Liver (tissue), 9 donors: ENCODE measurements around the gene IRF9. TPM values are rescaled to one million over a fixed set of nuclear protein-coding genes. Genes with fewer than 3 reads are reported as not detected.

Source experiments
- DNase-seq: peaks from one replicate; pipeline ENCODE4 v3.0.0-alpha.2; 2017; ENCODE audit warnings: low spot score
- H3K27ac ChIP-seq, 2 donors: one replicate each; pipeline ENCODE4 v1.7.0; 2013; ENCODE audit warnings: inconsistent platforms in 2 of 2, low read length in 2 of 2, control low read depth in 1 of 2, low read depth in 1 of 2, mild to moderate bottlenecking in 1 of 2
- H3K27me3 ChIP-seq, 4 donors: one replicate each; pipeline versions ENCODE4 v1.6.1 to v1.7.0; 2013; ENCODE audit warnings: low read length in 3 of 4, inconsistent platforms in 1 of 4, mild to moderate bottlenecking in 1 of 4, moderate library complexity in 1 of 4; ENCODE audit not compliant: control insufficient read depth in 4 of 4, insufficient read depth in 4 of 4
- H3K36me3 ChIP-seq, 4 donors: one replicate each; pipeline versions ENCODE4 v1.6.1 to v1.7.0; 2013; ENCODE audit warnings: low read length in 3 of 4, mild to moderate bottlenecking in 3 of 4, low read depth in 1 of 4, moderate library complexity in 1 of 4; ENCODE audit not compliant: control insufficient read depth in 4 of 4, insufficient read depth in 3 of 4
- H3K4me1 ChIP-seq, 4 donors: one replicate each; pipeline versions ENCODE4 v1.6.1 to v1.7.0; 2013; ENCODE audit warnings: low read length in 3 of 4, mild to moderate bottlenecking in 3 of 4, moderate library complexity in 1 of 4; ENCODE audit not compliant: control insufficient read depth in 4 of 4, insufficient read depth in 4 of 4
- H3K4me3 ChIP-seq, 3 donors: one replicate each; pipeline versions ENCODE4 v1.6.1 to v1.7.0; 2013; ENCODE audit warnings: low read length in 3 of 3, control low read depth in 1 of 3, low read depth in 1 of 3, mild to moderate bottlenecking in 1 of 3
- H3K9ac ChIP-seq, 2 donors: one replicate each; pipeline ENCODE4 v1.7.0; 2013; ENCODE audit warnings: low read length in 2 of 2, mild to moderate bottlenecking in 2 of 2, moderate library complexity in 2 of 2, control low read depth in 1 of 2, low read depth in 1 of 2
- H3K9me3 ChIP-seq, 4 donors: one replicate each; pipeline versions ENCODE4 v1.6.1 to v1.7.0; 2013; ENCODE audit warnings: low read length in 3 of 4; ENCODE audit not compliant: control insufficient read depth in 4 of 4
- ATF3 ChIP-seq: IDR thresholded peaks from 2 replicates; pipeline ENCODE4 v1.6.1; 2016; ENCODE audit warnings: antibody characterized with exemption
- EGR1 ChIP-seq, 2 donors: IDR thresholded peaks; 2 replicates each; pipeline ENCODE4 v1.6.1; 2016 to 2018; ENCODE audit warnings: antibody characterized with exemption in 2 of 2, low read depth in 2 of 2
- FOXA1 ChIP-seq: IDR thresholded peaks from 2 replicates; pipeline ENCODE4 v1.6.1; 2016; ENCODE audit warnings: antibody characterized with exemption
- FOXA2 ChIP-seq: IDR thresholded peaks from 2 replicates; pipeline ENCODE4 v1.6.1; 2016; ENCODE audit warnings: antibody characterized with exemption
- GABPA ChIP-seq, 2 donors: IDR thresholded peaks in 1 of 2; conservative IDR thresholded peaks in 1 of 2; 2 replicates each; pipeline ENCODE4 v1.6.1; 2016; ENCODE audit warnings: antibody characterized with exemption in 2 of 2, mild to moderate bottlenecking in 1 of 2, moderate library complexity in 1 of 2
- HNF4A ChIP-seq, 2 donors: conservative IDR thresholded peaks; 2 replicates each; pipeline ENCODE4 v1.6.1; 2016; ENCODE audit warnings: antibody characterized with exemption in 2 of 2, mild to moderate bottlenecking in 2 of 2
- HNF4G ChIP-seq: IDR thresholded peaks from 2 replicates; pipeline ENCODE4 v1.6.1; 2016; ENCODE audit warnings: antibody characterized with exemption
- JUND ChIP-seq, 2 donors: IDR thresholded peaks; 2 replicates each; pipeline ENCODE4 v1.6.1; 2016; ENCODE audit warnings: antibody characterized with exemption in 2 of 2
- MAX ChIP-seq: IDR thresholded peaks from 2 replicates; pipeline ENCODE4 v1.6.1; 2016; ENCODE audit warnings: antibody characterized with exemption
- NR2F2 ChIP-seq: IDR thresholded peaks from 2 replicates; pipeline ENCODE4 v1.6.1; 2016; ENCODE audit warnings: antibody characterized with exemption
- RAD21 ChIP-seq, 2 donors: IDR thresholded peaks; 2 replicates each; pipeline ENCODE4 v1.6.1; 2016; ENCODE audit warnings: antibody characterized with exemption in 2 of 2, mild to moderate bottlenecking in 2 of 2
- RXRA ChIP-seq, 2 donors: IDR thresholded peaks; 2 replicates each; pipeline ENCODE4 v1.6.1; 2017 to 2018; ENCODE audit warnings: antibody characterized with exemption in 2 of 2, mild to moderate bottlenecking in 1 of 2
- YY1 ChIP-seq: IDR thresholded peaks from 2 replicates; pipeline ENCODE4 v1.6.1; 2016; ENCODE audit warnings: antibody characterized with exemption, mild to moderate bottlenecking
- WGBS: extraction: QIAGEN DNeasy Blood & Tissue Kit; methylation state at CpG from one replicate; pipeline ENCODE4 v1.1.7; 2013; 5-methylcytosine and 5-hydroxymethylcytosine counted together
- polyA plus RNA-seq, 2 donors: library from polyadenylated mRNA; stranded (reverse) in 1 of 2; unstranded in 1 of 2; fragments of 200-250 nt in 1 of 2; fragments of >200 nt in 1 of 2; fragmentation: Nextera tagmentation in 1 of 2; extraction: Ambion mirVana in 1 of 2; gene quantifications; one replicate each; pipeline versions ENCODE4 v1.2.1 to v1.2.3, GENCODE V29; 2013 to 2015
- total RNA-seq, 2 donors: library from RNA; depleted of rRNA; stranded (reverse); fragments of >200 nt; gene quantifications; one replicate each; pipeline ENCODE4 v1.2.3, GENCODE V29; 2014
- TF ChIP-seq, protein P1 (sequence below): IDR thresholded peaks from 2 replicates; pipeline ENCODE4 v1.6.1; 2016; ENCODE audit warnings: antibody characterized with exemption, mild to moderate bottlenecking
- TF ChIP-seq, protein P2 (sequence below): fragments of 150-350 bp; IDR thresholded peaks from 2 replicates; pipeline ENCODE4 v1.5.1; 2017; ENCODE audit warnings: improper control_type of control experiment, low read depth, low read length; ENCODE audit not compliant: missing input control
- donor health status: healthy.
- donor health status: healthy.
- donor health status: healthy.
- donor health status: healthy.
- donor health status: healthy.

IRF9 gene
- total and polyA plus RNA-seq, 4 donors: 37.9 to 60.9 (median 51.0) TPM

DNA sequence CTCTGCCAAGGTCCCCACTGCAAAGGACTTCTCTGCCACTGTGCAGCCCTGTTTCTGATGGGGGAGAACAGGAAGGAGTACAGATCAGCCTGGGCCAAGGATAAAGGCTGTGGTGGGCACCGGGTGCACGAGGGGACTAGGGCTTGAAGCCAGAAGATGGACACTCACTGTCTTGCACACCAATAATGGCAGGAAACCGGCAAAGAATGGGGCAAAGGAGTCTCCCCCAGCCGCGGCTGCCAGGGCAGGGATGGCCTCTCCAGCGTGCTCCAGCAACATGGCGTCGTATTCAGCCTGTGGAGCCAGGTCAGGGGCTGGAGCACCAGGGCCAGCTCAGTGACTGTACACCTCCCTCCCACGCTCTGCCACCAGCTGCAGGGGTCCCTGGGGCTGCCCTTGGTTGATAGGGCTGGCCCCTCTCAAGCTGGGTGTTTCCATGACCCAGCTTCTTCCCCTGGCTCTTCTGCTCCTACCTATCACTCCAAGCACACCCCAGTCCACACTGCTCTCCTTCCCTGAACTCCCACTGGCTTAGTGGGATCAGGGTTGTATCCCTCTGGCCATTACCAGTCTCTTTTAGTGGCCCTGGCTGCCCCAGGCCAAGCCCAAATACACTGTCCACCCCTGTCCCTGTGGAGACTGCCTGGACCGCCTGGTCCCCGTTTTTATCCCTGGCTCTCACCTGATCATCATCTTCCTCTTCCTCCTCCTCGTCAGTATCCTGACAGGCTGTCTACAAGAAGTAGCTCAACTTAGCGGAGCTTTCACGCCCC lies 21.2 kb downstream of the IRF9 start:
- DNase-seq: no peak
- Histone ChIP-seq H3K9ac (no peak overlapping the region), H3K4me3 (no peak overlapping the region), H3K4me1 (peaks cover 0 to 23% (median 14%) of the 10 kb centered on the region in 4 donors), H3K27me3 (no peaks in the 10 kb centered on the region), H3K36me3 (peaks cover 17 to 81% (median 26%) of the 10 kb centered on the region in 4 donors), H3K9me3 (no peaks in the 10 kb centered on the region), H3K27ac (no peak overlapping the region)
- TF ChIP-seq FOXA1 (no peak), EGR1 (IDR thresholded peaks at IDR 0.05; ENCODE audit: low read depth in 2 of 2) (no peak), MAX (no peak), GABPA (IDR thresholded peaks at IDR 0.05 in 1 of 2, conservative IDR thresholded peaks at IDR 0.05 in 1 of 2) (no peak)
- TF ChIP-seq, protein P1, sequence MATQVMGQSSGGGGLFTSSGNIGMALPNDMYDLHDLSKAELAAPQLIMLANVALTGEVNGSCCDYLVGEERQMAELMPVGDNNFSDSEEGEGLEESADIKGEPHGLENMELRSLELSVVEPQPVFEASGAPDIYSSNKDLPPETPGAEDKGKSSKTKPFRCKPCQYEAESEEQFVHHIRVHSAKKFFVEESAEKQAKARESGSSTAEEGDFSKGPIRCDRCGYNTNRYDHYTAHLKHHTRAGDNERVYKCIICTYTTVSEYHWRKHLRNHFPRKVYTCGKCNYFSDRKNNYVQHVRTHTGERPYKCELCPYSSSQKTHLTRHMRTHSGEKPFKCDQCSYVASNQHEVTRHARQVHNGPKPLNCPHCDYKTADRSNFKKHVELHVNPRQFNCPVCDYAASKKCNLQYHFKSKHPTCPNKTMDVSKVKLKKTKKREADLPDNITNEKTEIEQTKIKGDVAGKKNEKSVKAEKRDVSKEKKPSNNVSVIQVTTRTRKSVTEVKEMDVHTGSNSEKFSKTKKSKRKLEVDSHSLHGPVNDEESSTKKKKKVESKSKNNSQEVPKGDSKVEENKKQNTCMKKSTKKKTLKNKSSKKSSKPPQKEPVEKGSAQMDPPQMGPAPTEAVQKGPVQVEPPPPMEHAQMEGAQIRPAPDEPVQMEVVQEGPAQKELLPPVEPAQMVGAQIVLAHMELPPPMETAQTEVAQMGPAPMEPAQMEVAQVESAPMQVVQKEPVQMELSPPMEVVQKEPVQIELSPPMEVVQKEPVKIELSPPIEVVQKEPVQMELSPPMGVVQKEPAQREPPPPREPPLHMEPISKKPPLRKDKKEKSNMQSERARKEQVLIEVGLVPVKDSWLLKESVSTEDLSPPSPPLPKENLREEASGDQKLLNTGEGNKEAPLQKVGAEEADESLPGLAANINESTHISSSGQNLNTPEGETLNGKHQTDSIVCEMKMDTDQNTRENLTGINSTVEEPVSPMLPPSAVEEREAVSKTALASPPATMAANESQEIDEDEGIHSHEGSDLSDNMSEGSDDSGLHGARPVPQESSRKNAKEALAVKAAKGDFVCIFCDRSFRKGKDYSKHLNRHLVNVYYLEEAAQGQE: no peak
- 93% methylated on average over 14 of the region's 14 CpGs for WGBS

DNA sequence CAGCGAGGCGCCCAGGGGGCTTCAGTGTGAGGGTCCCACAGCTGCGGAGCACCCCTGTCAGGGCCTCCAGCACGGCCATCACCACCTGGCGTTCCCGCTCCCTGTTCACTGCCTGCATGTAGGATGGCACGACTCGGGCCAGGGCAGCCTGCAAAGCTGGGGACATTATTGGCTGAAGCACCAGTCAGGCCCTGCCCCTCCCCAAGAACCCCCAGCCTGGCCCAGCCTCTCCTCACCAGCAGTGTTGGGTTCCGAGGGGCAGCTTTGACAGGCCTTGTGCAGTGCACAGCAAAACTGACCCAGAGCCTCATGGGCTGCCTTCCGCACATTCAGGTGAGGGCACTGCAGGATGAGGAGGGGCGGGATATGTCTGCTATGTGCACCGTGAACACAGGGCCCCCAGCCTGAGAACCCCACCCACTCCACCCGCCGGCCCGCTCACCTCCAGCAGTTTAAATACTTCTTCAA lies 22.0 kb downstream of the IRF9 start:
- TF ChIP-seq HNF4A (conservative IDR thresholded peaks at IDR 0.05) (no peak), RXRA (IDR thresholded peaks at IDR 0.05) (no peak), FOXA1 (no peak), EGR1 (IDR thresholded peaks at IDR 0.05; ENCODE audit: low read depth in 2 of 2) (no peak), FOXA2 (no peak), ATF3 (no peak), YY1 (no peak), JUND (IDR thresholded peaks at IDR 0.05) (no peak), RAD21 (IDR thresholded peaks at IDR 0.05) (no peak), NR2F2 (no peak), HNF4G (no peak)
- TF ChIP-seq, protein P1: no peak
- TF ChIP-seq, protein P2, sequence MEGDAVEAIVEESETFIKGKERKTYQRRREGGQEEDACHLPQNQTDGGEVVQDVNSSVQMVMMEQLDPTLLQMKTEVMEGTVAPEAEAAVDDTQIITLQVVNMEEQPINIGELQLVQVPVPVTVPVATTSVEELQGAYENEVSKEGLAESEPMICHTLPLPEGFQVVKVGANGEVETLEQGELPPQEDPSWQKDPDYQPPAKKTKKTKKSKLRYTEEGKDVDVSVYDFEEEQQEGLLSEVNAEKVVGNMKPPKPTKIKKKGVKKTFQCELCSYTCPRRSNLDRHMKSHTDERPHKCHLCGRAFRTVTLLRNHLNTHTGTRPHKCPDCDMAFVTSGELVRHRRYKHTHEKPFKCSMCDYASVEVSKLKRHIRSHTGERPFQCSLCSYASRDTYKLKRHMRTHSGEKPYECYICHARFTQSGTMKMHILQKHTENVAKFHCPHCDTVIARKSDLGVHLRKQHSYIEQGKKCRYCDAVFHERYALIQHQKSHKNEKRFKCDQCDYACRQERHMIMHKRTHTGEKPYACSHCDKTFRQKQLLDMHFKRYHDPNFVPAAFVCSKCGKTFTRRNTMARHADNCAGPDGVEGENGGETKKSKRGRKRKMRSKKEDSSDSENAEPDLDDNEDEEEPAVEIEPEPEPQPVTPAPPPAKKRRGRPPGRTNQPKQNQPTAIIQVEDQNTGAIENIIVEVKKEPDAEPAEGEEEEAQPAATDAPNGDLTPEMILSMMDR: no peak
- Histone ChIP-seq H3K9ac (no peak overlapping the region), H3K36me3 (peaks cover 15 to 74% (median 24%) of the 10 kb centered on the region in 4 donors), H3K4me1 (peaks cover 3 to 30% (median 19%) of the 10 kb centered on the region in 4 donors), H3K9me3 (no peaks in the 10 kb centered on the region), H3K4me3 (no peak overlapping the region), H3K27ac (no peak overlapping the region), H3K27me3 (no peaks in the 10 kb centered on the region)
- DNase-seq: no peak
- 95% methylated on average over 15 of the region's 15 CpGs for WGBS
